HEK293 (cell line): ENCODE data around the gene ATP2C1.

Source experiments
- ZBTB1 ChIP-seq: fragments of 450-650 bp; formaldehyde crosslinking; IDR thresholded peaks from 2 replicates; pipeline ENCODE4 v1.5.1; 2016; ENCODE audit warnings: missing biosample characterization, missing genetic modification characterization
- ZBTB7A ChIP-seq: fragments of 450-650 bp; formaldehyde crosslinking; IDR thresholded peaks from 2 replicates; pipeline ENCODE4 v1.5.1; 2016; ENCODE audit warnings: low read depth, missing biosample characterization, missing genetic modification characterization
- ZNF138 ChIP-seq: fragments of 450-650 bp; formaldehyde crosslinking; IDR thresholded peaks from 2 replicates; pipeline ENCODE4 v1.5.1; 2016; ENCODE audit warnings: missing biosample characterization, missing genetic modification characterization, borderline replicate concordance
- ZNF155 ChIP-seq: fragments of 450-650 bp; formaldehyde crosslinking; IDR thresholded peaks from 2 replicates; pipeline ENCODE4 v1.5.1; 2016; ENCODE audit warnings: missing biosample characterization, missing genetic modification characterization
- ZNF660 ChIP-seq: fragments of 450-650 bp; IDR thresholded peaks from 2 replicates; pipeline ENCODE4 v1.5.1; 2018; ENCODE audit warnings: missing biosample characterization, mild to moderate bottlenecking, missing genetic modification characterization
- ZNF837 ChIP-seq: fragments of 450-650 bp; formaldehyde crosslinking; IDR thresholded peaks from 2 replicates; pipeline ENCODE4 v1.5.1; 2016; ENCODE audit warnings: missing biosample characterization, missing genetic modification characterization
- TF ChIP-seq, protein P1 (sequence below): fragments of 450-650 bp; formaldehyde crosslinking; IDR thresholded peaks from 2 replicates; pipeline ENCODE4 v1.5.1; 2016; ENCODE audit warnings: missing biosample characterization, missing genetic modification characterization
- TF ChIP-seq, protein P2 (sequence below): fragments of 450-650 bp; formaldehyde crosslinking; conservative IDR thresholded peaks from 2 replicates; pipeline ENCODE4 v1.5.1; 2016; ENCODE audit warnings: low read depth, missing biosample characterization, missing genetic modification characterization
- TF ChIP-seq, protein P3 (sequence below): fragments of 450-650 bp; formaldehyde crosslinking; IDR thresholded peaks from 2 replicates; pipeline ENCODE4 v1.5.1; 2016; ENCODE audit warnings: missing biosample characterization, missing genetic modification characterization, low read depth
- TF ChIP-seq, protein P4 (sequence below): fragments of 450-650 bp; formaldehyde crosslinking; IDR thresholded peaks from 2 replicates; pipeline ENCODE4 v1.5.1; 2016; ENCODE audit warnings: missing biosample characterization, missing genetic modification characterization
- TF ChIP-seq, protein P5 (sequence below): fragments of 450-650 bp; IDR thresholded peaks from 2 replicates; pipeline ENCODE4 v1.5.1; 2018; ENCODE audit warnings: missing biosample characterization, missing genetic modification characterization
- TF ChIP-seq, protein P6 (sequence below): fragments of 450-650 bp; formaldehyde crosslinking; IDR thresholded peaks from 2 replicates; pipeline ENCODE4 v1.5.1; 2017; ENCODE audit warnings: missing biosample characterization, missing genetic modification characterization
- TF ChIP-seq, protein P7 (sequence below): fragments of 450-650 bp; formaldehyde crosslinking; IDR thresholded peaks from 2 replicates; pipeline ENCODE4 v1.5.1; 2016; ENCODE audit warnings: missing biosample characterization, missing genetic modification characterization

DNA sequence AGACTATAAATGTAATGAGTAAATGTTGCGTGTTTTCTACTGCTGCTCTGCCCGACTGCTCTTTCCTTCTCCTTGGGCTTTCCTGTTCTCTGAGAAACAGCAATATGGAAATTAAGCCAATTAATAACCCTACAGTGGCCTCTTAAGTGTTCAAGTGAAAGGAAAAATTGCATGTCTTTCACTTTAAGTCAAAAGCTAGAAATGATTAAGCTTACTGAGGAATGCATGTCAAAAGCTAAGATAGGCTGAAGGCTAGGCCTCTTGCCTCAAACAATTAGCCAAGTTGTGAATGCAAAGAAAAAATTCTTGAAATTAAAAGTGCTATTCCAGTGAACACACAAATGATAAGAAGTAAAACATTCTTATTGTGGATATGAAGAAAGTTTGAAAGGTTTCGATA lies 55.0 kb downstream of the ATP2C1 start:
- TF ChIP-seq, protein P1, sequence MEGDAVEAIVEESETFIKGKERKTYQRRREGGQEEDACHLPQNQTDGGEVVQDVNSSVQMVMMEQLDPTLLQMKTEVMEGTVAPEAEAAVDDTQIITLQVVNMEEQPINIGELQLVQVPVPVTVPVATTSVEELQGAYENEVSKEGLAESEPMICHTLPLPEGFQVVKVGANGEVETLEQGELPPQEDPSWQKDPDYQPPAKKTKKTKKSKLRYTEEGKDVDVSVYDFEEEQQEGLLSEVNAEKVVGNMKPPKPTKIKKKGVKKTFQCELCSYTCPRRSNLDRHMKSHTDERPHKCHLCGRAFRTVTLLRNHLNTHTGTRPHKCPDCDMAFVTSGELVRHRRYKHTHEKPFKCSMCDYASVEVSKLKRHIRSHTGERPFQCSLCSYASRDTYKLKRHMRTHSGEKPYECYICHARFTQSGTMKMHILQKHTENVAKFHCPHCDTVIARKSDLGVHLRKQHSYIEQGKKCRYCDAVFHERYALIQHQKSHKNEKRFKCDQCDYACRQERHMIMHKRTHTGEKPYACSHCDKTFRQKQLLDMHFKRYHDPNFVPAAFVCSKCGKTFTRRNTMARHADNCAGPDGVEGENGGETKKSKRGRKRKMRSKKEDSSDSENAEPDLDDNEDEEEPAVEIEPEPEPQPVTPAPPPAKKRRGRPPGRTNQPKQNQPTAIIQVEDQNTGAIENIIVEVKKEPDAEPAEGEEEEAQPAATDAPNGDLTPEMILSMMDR (tag by site-specific recombination) = no peak
- no peak for TF ChIP-seq ZBTB1 (tag by site-specific recombination)
- TF ChIP-seq, protein P2, sequence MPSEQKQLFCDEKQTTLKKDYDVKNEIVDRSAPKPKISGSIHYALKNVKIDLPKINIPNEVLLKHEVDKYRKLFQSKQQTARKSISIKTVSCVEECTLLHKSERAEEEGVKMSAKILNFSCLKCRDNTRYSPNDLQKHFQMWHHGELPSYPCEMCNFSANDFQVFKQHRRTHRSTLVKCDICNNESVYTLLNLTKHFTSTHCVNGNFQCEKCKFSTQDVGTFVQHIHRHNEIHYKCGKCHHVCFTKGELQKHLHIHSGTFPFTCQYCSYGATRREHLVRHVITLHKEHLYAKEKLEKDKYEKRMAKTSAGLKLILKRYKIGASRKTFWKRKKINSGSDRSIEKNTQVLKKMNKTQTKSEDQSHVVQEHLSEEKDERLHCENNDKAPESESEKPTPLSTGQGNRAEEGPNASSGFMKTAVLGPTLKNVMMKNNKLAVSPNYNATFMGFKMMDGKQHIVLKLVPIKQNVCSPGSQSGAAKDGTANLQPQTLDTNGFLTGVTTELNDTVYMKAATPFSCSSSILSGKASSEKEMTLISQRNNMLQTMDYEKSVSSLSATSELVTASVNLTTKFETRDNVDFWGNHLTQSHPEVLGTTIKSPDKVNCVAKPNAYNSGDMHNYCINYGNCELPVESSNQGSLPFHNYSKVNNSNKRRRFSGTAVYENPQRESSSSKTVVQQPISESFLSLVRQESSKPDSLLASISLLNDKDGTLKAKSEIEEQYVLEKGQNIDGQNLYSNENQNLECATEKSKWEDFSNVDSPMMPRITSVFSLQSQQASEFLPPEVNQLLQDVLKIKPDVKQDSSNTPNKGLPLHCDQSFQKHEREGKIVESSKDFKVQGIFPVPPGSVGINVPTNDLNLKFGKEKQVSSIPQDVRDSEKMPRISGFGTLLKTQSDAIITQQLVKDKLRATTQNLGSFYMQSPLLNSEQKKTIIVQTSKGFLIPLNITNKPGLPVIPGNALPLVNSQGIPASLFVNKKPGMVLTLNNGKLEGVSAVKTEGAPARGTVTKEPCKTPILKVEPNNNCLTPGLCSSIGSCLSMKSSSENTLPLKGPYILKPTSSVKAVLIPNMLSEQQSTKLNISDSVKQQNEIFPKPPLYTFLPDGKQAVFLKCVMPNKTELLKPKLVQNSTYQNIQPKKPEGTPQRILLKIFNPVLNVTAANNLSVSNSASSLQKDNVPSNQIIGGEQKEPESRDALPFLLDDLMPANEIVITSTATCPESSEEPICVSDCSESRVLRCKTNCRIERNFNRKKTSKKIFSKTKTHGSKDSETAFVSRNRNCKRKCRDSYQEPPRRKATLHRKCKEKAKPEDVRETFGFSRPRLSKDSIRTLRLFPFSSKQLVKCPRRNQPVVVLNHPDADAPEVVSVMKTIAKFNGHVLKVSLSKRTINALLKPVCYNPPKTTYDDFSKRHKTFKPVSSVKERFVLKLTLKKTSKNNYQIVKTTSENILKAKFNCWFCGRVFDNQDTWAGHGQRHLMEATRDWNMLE (tag by site-specific recombination) = no peak
- no peak for TF ChIP-seq ZNF837 (tag by site-specific recombination)
- TF ChIP-seq, protein P3, sequence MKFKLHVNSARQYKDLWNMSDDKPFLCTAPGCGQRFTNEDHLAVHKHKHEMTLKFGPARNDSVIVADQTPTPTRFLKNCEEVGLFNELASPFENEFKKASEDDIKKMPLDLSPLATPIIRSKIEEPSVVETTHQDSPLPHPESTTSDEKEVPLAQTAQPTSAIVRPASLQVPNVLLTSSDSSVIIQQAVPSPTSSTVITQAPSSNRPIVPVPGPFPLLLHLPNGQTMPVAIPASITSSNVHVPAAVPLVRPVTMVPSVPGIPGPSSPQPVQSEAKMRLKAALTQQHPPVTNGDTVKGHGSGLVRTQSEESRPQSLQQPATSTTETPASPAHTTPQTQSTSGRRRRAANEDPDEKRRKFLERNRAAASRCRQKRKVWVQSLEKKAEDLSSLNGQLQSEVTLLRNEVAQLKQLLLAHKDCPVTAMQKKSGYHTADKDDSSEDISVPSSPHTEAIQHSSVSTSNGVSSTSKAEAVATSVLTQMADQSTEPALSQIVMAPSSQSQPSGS = no peak
- TF ChIP-seq, protein P4, sequence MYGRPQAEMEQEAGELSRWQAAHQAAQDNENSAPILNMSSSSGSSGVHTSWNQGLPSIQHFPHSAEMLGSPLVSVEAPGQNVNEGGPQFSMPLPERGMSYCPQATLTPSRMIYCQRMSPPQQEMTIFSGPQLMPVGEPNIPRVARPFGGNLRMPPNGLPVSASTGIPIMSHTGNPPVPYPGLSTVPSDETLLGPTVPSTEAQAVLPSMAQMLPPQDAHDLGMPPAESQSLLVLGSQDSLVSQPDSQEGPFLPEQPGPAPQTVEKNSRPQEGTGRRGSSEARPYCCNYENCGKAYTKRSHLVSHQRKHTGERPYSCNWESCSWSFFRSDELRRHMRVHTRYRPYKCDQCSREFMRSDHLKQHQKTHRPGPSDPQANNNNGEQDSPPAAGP (tag by site-specific recombination) = no peak
- TF ChIP-seq, protein P5, sequence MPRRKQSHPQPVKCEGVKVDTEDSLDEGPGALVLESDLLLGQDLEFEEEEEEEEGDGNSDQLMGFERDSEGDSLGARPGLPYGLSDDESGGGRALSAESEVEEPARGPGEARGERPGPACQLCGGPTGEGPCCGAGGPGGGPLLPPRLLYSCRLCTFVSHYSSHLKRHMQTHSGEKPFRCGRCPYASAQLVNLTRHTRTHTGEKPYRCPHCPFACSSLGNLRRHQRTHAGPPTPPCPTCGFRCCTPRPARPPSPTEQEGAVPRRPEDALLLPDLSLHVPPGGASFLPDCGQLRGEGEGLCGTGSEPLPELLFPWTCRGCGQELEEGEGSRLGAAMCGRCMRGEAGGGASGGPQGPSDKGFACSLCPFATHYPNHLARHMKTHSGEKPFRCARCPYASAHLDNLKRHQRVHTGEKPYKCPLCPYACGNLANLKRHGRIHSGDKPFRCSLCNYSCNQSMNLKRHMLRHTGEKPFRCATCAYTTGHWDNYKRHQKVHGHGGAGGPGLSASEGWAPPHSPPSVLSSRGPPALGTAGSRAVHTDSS = no peak
- TF ChIP-seq, protein P6, sequence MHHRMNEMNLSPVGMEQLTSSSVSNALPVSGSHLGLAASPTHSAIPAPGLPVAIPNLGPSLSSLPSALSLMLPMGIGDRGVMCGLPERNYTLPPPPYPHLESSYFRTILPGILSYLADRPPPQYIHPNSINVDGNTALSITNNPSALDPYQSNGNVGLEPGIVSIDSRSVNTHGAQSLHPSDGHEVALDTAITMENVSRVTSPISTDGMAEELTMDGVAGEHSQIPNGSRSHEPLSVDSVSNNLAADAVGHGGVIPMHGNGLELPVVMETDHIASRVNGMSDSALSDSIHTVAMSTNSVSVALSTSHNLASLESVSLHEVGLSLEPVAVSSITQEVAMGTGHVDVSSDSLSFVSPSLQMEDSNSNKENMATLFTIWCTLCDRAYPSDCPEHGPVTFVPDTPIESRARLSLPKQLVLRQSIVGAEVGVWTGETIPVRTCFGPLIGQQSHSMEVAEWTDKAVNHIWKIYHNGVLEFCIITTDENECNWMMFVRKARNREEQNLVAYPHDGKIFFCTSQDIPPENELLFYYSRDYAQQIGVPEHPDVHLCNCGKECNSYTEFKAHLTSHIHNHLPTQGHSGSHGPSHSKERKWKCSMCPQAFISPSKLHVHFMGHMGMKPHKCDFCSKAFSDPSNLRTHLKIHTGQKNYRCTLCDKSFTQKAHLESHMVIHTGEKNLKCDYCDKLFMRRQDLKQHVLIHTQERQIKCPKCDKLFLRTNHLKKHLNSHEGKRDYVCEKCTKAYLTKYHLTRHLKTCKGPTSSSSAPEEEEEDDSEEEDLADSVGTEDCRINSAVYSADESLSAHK (tag by site-specific recombination) = no peak
- TF ChIP-seq ZNF660 = no peak
- TF ChIP-seq, protein P7, sequence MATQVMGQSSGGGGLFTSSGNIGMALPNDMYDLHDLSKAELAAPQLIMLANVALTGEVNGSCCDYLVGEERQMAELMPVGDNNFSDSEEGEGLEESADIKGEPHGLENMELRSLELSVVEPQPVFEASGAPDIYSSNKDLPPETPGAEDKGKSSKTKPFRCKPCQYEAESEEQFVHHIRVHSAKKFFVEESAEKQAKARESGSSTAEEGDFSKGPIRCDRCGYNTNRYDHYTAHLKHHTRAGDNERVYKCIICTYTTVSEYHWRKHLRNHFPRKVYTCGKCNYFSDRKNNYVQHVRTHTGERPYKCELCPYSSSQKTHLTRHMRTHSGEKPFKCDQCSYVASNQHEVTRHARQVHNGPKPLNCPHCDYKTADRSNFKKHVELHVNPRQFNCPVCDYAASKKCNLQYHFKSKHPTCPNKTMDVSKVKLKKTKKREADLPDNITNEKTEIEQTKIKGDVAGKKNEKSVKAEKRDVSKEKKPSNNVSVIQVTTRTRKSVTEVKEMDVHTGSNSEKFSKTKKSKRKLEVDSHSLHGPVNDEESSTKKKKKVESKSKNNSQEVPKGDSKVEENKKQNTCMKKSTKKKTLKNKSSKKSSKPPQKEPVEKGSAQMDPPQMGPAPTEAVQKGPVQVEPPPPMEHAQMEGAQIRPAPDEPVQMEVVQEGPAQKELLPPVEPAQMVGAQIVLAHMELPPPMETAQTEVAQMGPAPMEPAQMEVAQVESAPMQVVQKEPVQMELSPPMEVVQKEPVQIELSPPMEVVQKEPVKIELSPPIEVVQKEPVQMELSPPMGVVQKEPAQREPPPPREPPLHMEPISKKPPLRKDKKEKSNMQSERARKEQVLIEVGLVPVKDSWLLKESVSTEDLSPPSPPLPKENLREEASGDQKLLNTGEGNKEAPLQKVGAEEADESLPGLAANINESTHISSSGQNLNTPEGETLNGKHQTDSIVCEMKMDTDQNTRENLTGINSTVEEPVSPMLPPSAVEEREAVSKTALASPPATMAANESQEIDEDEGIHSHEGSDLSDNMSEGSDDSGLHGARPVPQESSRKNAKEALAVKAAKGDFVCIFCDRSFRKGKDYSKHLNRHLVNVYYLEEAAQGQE = no peak
- no peak for TF ChIP-seq ZBTB7A
- TF ChIP-seq ZNF155 (tag by site-specific recombination) = no peak
- no peak for TF ChIP-seq ZNF138 (tag by site-specific recombination)
